ENCODE measurements around the gene NR2F6.
A peak's percentile ranks its signal among the peaks of the same experiment; 100 is the strongest.

The NR2F6 gene

GRCh38 chr19:17215127-17215971, 30.4 kb downstream of the NR2F6 start, which contains the start of gene USE1:
TSS of gene USE1 (plus strand) at chr19:17215357. CDS start at chr19:17215406, 49 bp downstream.
- ChIA-PET POLR2A (interaction anchor here (0.6 to 1.8 kb wide), 5 partner anchors 11 to 1070 kb away, joined by 3 to 6 read pairs (median 5); partner anchors contain the start of genes BABAM1 and OCEL1), CTCF (interaction anchor here (1.0 to 2.0 kb wide), 4 partner anchors 11 to 66 kb away, joined by 3 to 5 read pairs (median 4); partner anchors contain the start of genes ANKLE1 and OCEL1)
- TF ChIP-seq CTCF (IDR thresholded peaks at IDR 0.05; ENCODE audit: control extremely low read depth, extremely low read depth, low read depth, missing control alignments), result no peak
- peak; percentile 93 for DNase-seq (ENCODE audit: extremely low spot score)

- POLR2A ChIA-PET, result interaction anchor here (0.6 to 1.8 kb wide), 5 partner anchors 10 to 1069 kb away, joined by 3 to 6 read pairs (median 5); partner anchors contain the start of genes BABAM1 and OCEL1
- DNase-seq (ENCODE audit: extremely low spot score), result no peak
- TF ChIP-seq CTCF (IDR thresholded peaks at IDR 0.05; ENCODE audit: control extremely low read depth, extremely low read depth, low read depth, missing control alignments), result no peak
Observed at GRCh38 chr19:17214508-17215126, 31.1 kb downstream of the NR2F6 start.

GRCh38 chr19:17213334-17213733, 32.4 kb downstream of the NR2F6 start:
- DNase-seq (ENCODE audit: extremely low spot score), result no peak
- ChIA-PET CTCF (no interaction called here), POLR2A (interaction anchor here (0.6 kb wide), 1 partner anchor 24 kb away, joined by 3 read pairs; no protein-coding TSS in a partner anchor)
- no peak for TF ChIP-seq CTCF (IDR thresholded peaks at IDR 0.05; ENCODE audit: control extremely low read depth, extremely low read depth, low read depth, missing control alignments)

More at GRCh38 chr19:17214508-17215126, 31.1 kb downstream of the NR2F6 start:
- CTCF ChIA-PET, result interaction anchor here (1.1 to 2.0 kb wide), 2 partner anchors 11 to 45 kb away, joined by 4 to 5 read pairs; partner anchors contain the start of gene OCEL1

GRCh38 chr19:17211547-17212446, 33.9 kb downstream of the NR2F6 start:
- ChIA-PET CTCF (interaction anchor here (1.3 kb wide), 1 partner anchor 24 kb away, joined by 4 read pairs; no protein-coding TSS in a partner anchor), POLR2A (interaction anchor here (0.6 kb wide), 1 partner anchor 27 kb away, joined by 5 read pairs; no protein-coding TSS in a partner anchor)
- DNase-seq (ENCODE audit: extremely low spot score), result no peak
- no peak for TF ChIP-seq CTCF (IDR thresholded peaks at IDR 0.05; ENCODE audit: control extremely low read depth, extremely low read depth, low read depth, missing control alignments)

GRCh38 chr19:17210296-17210695, 35.4 kb downstream of the NR2F6 start:
- TF ChIP-seq CTCF (IDR thresholded peaks at IDR 0.05; ENCODE audit: control extremely low read depth, extremely low read depth, low read depth, missing control alignments), result no peak
- ChIA-PET POLR2A (no interaction called here), CTCF (no interaction called here)
- no peak for DNase-seq (ENCODE audit: extremely low spot score)
